ENCODE measurements around the gene MARK2.

The MARK2 gene

DNA sequence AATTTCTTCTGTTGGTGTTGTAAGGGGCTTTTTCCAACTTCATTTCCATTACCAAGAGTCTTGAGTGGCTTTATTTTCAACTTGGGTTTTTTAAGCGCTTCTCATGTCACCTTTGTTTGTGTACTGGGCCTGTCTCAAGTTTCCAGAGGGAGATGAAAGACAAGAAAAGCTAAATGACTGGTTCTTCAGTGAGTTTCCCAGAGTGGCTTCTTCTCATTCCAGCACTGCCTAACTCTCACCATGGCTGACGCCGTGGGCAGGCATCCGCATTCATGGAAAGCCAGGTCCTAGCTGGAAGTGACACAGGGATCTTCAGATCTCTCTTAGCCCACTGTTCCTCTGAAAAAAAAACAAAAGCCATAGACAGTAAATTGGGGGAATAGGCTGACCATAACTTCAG is 28.6 kb downstream of the MARK2 start:
- Histone ChIP-seq H4K20me1 (ENCODE audit: control insufficient read depth, insufficient read depth, low read depth, low read length) (peaks cover 14% of the 10 kb centered on the region; the same call in 1 of the 2 replicates), H3F3A (ENCODE audit: control insufficient read depth, insufficient read depth) (peaks cover 11% of the 10 kb centered on the region), H3K36me3 (ENCODE audit: control insufficient read depth, low read length) (peaks cover 56% of the 10 kb centered on the region), H3K4me3 (ENCODE audit: low read length) (no peak overlapping the region), H3K27ac (ENCODE audit: low read depth, low read length) (no peak overlapping the region), H3K4me2 (ENCODE audit: low read length) (no peak overlapping the region), H3K27me3 (ENCODE audit: control insufficient read depth, low read length) (no peaks in the 10 kb centered on the region), H3K9me3 (ENCODE audit: control insufficient read depth, insufficient read depth, low read length) (peaks cover 3% of the 10 kb centered on the region; the same call in 1 of the 2 replicates), H3K9me2 (replicated peaks; ENCODE audit: control insufficient read depth, low read length) (no peaks in the 10 kb centered on the region), H3K79me2 (ENCODE audit: control insufficient read depth, low read length) (peaks cover 89% of the 10 kb centered on the region), H3K4me1 (ENCODE audit: control insufficient read depth, low read length) (peaks cover 25% of the 10 kb centered on the region)
- no peak for TF ChIP-seq EZH2phosphoT487 (IDR thresholded peaks at IDR 0.05; ENCODE audit: borderline replicate concordance, low read length)
- TF ChIP-seq, protein P1, sequence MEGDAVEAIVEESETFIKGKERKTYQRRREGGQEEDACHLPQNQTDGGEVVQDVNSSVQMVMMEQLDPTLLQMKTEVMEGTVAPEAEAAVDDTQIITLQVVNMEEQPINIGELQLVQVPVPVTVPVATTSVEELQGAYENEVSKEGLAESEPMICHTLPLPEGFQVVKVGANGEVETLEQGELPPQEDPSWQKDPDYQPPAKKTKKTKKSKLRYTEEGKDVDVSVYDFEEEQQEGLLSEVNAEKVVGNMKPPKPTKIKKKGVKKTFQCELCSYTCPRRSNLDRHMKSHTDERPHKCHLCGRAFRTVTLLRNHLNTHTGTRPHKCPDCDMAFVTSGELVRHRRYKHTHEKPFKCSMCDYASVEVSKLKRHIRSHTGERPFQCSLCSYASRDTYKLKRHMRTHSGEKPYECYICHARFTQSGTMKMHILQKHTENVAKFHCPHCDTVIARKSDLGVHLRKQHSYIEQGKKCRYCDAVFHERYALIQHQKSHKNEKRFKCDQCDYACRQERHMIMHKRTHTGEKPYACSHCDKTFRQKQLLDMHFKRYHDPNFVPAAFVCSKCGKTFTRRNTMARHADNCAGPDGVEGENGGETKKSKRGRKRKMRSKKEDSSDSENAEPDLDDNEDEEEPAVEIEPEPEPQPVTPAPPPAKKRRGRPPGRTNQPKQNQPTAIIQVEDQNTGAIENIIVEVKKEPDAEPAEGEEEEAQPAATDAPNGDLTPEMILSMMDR (IDR thresholded peaks at IDR 0.05; ENCODE audit: low read depth, low read length, poor library complexity, severe bottlenecking): no peak

DNA sequence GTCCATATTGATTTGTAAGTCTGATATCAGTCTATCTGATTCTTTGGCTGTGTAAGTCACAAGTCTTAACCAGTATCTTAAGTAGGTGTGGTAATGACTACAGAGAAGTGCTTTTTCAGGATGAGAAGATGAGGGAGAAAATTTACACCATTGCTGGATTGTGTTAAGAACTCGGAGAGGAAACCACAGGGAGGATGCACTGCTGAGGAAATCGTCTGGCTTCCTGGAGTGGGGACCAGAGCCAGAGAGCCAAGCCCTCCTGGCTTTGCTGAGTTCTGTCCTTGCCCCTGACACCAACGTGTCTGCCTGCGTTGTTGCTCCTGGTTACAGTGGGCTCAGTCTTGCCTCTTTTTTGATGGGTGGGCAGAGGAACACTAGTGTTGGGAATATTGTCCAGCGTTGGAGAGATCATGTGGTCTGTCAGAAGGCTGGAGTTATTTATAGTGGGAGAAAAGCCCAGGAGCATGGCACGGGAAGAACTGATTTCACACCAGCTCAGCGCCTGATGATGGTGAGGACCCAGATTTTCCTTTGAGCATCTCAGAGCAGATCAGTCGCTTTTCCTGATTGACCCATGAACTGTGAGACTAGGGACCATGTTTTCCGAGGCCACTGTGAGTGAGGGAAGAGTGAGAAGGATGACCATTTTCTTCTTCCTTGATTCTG is 29.6 kb downstream of the MARK2 start:
- Histone ChIP-seq H3K4me2 (ENCODE audit: low read length) (no peak overlapping the region), H3K36me3 (ENCODE audit: control insufficient read depth, low read length) (peaks cover 50% of the 10 kb centered on the region), H3K27me3 (ENCODE audit: control insufficient read depth, low read length) (no peaks in the 10 kb centered on the region), H3K79me2 (ENCODE audit: control insufficient read depth, low read length) (peaks cover 90% of the 10 kb centered on the region), H3F3A (ENCODE audit: control insufficient read depth, insufficient read depth) (peaks cover 11% of the 10 kb centered on the region), H3K4me1 (ENCODE audit: control insufficient read depth, low read length) (peaks cover 25% of the 10 kb centered on the region), H3K4me3 (ENCODE audit: low read length) (no peak overlapping the region), H4K20me1 (ENCODE audit: control insufficient read depth, insufficient read depth, low read depth, low read length) (peaks cover 14% of the 10 kb centered on the region; the same call in 1 of the 2 replicates), H3K27ac (ENCODE audit: low read depth, low read length) (no peak overlapping the region), H3K9me2 (replicated peaks; ENCODE audit: control insufficient read depth, low read length) (no peaks in the 10 kb centered on the region), H3K9me3 (ENCODE audit: control insufficient read depth, insufficient read depth, low read length) (peaks cover 3% of the 10 kb centered on the region; the same call in 1 of the 2 replicates)
- TF ChIP-seq EZH2phosphoT487 (IDR thresholded peaks at IDR 0.05; ENCODE audit: borderline replicate concordance, low read length): no peak
- TF ChIP-seq, protein P1 (IDR thresholded peaks at IDR 0.05; ENCODE audit: low read depth, low read length, poor library complexity, severe bottlenecking): no peak

DNA sequence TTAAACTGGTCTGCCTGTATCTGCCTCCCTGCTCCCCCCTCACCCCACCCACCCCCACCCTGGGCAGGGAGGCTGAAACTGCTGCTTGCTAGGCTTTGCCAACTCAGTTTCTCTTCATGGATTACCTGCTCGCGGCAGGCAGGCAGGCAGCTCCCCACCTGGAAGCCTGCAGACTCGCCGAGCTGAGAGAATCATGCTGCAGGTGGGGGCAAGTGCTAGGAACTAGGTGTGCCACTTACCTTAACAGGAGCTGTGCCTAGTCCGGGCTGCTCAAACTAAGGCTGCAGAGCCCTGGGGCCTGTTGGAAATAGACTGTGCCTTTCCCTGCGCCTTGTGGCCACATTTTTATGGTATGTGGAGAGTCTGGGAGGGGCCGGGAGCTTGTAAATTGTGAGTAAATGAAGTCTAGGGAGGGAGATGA is 30.3 kb downstream of the MARK2 start:
- TF ChIP-seq EZH2phosphoT487 (IDR thresholded peaks at IDR 0.05; ENCODE audit: borderline replicate concordance, low read length): no peak
- TF ChIP-seq, protein P1 (IDR thresholded peaks at IDR 0.05; ENCODE audit: low read depth, low read length, poor library complexity, severe bottlenecking): no peak
- Histone ChIP-seq H3K27ac (ENCODE audit: low read depth, low read length) (no peak overlapping the region), H3K27me3 (ENCODE audit: control insufficient read depth, low read length) (no peaks in the 10 kb centered on the region), H3K36me3 (ENCODE audit: control insufficient read depth, low read length) (peaks cover 50% of the 10 kb centered on the region), H3K9me3 (ENCODE audit: control insufficient read depth, insufficient read depth, low read length) (peaks cover 3% of the 10 kb centered on the region; the same call in 1 of the 2 replicates), H3F3A (ENCODE audit: control insufficient read depth, insufficient read depth) (peaks cover 11% of the 10 kb centered on the region), H3K4me2 (ENCODE audit: low read length) (no peak overlapping the region), H3K4me1 (ENCODE audit: control insufficient read depth, low read length) (peaks cover 25% of the 10 kb centered on the region), H3K79me2 (ENCODE audit: control insufficient read depth, low read length) (peaks cover 95% of the 10 kb centered on the region), H3K4me3 (ENCODE audit: low read length) (no peak overlapping the region), H3K9me2 (replicated peaks; ENCODE audit: control insufficient read depth, low read length) (no peaks in the 10 kb centered on the region), H4K20me1 (ENCODE audit: control insufficient read depth, insufficient read depth, low read depth, low read length) (peaks cover 14% of the 10 kb centered on the region; the same call in 1 of the 2 replicates)

Data from DOHH2 (cell line).